CD14-positive monocyte (primary cell): Measurements from ENCODE around the gene PCDH7. TPM values are rescaled to one million over a fixed set of nuclear protein-coding genes. Genes with fewer than 3 reads are reported as not detected.

ENCODE experiments used
- DNase-seq, 3 donors: peaks; one replicate each; pipeline ENCODE4 v3.0.0-alpha.2; 2011 to 2022
- H2AFZ ChIP-seq: 2 replicates; pipeline ENCODE4 v1.6.0; 2012; ENCODE audit warnings: mild to moderate bottlenecking, low read depth, low read length, inconsistent platforms; ENCODE audit not compliant: insufficient read depth, poor library complexity, severe bottlenecking
- H3K27ac ChIP-seq, 2 donors: 1 replicate in 1 of 2; 2 replicates in 1 of 2; pipeline ENCODE4 v1.5.1; 2012 to 2013; ENCODE audit warnings: low read length in 2 of 2, control low read depth in 1 of 2, inconsistent platforms in 1 of 2, low read depth in 1 of 2, mild to moderate bottlenecking in 1 of 2
- H3K27me3 ChIP-seq, 2 donors: one replicate each; pipeline versions ENCODE4 v1.6.0 to v1.6.1; 2011 to 2013; ENCODE audit warnings: low read length in 2 of 2; ENCODE audit not compliant: control insufficient read depth in 2 of 2, insufficient read depth in 2 of 2
- H3K36me3 ChIP-seq, 2 donors: replicated peaks in 1 of 2; 1 replicate in 1 of 2; 2 replicates in 1 of 2; pipeline versions ENCODE4 v1.5.1 to v1.6.1; 2012 to 2013; ENCODE audit warnings: low read length in 2 of 2, control low read depth in 1 of 2, inconsistent platforms in 1 of 2, mild to moderate bottlenecking in 1 of 2; ENCODE audit not compliant: insufficient read depth in 2 of 2, control insufficient read depth in 1 of 2
- H3K4me1 ChIP-seq, 2 donors: 1 replicate in 1 of 2; 2 replicates in 1 of 2; pipeline versions ENCODE4 v1.5.1 to v1.6.1; 2012 to 2013; ENCODE audit warnings: low read length in 2 of 2, control low read depth in 1 of 2, inconsistent platforms in 1 of 2, mild to moderate bottlenecking in 1 of 2, moderate library complexity in 1 of 2; ENCODE audit not compliant: insufficient read depth in 2 of 2, control insufficient read depth in 1 of 2
- H3K4me2 ChIP-seq: replicated peaks from 2 replicates; pipeline ENCODE3; 2012; ENCODE audit warnings: low read length, moderate library complexity, mild to moderate bottlenecking; ENCODE audit not compliant: poor library complexity, severe bottlenecking; ENCODE audit errors: extremely low read depth
- H3K4me3 ChIP-seq, 3 experiments: fragments of 200-600 bp in 1 of 3; sonication (generic) in 1 of 3; replicated peaks in 1 of 3; 1 replicate in 2 of 3; 2 replicates in 1 of 3; pipeline ENCODE4 v1.5.1; 2011 to 2013; ENCODE audit warnings: low read length in 3 of 3, mild to moderate bottlenecking in 3 of 3, control low read depth in 2 of 3, low read depth in 2 of 3, inconsistent platforms in 1 of 3, moderate library complexity in 1 of 3
- H3K79me2 ChIP-seq: 2 replicates; pipeline ENCODE4 v1.6.0; 2012; ENCODE audit warnings: mild to moderate bottlenecking, control low read depth, inconsistent platforms, low read length, moderate library complexity; ENCODE audit not compliant: insufficient read depth
- H3K9ac ChIP-seq: 2 replicates; pipeline ENCODE4 v1.6.0; 2017; ENCODE audit warnings: low read length, mild to moderate bottlenecking; ENCODE audit not compliant: insufficient read depth, poor library complexity, severe bottlenecking
- H3K9me3 ChIP-seq, 2 donors: replicated peaks in 1 of 2; 1 replicate in 1 of 2; 2 replicates in 1 of 2; pipeline versions ENCODE4 v1.5.1 to v1.6.1; 2012 to 2013; ENCODE audit warnings: low read length in 2 of 2, control low read depth in 1 of 2; ENCODE audit not compliant: control insufficient read depth in 1 of 2, insufficient read depth in 1 of 2
- H4K20me1 ChIP-seq: 2 replicates; pipeline ENCODE4 v1.6.0; 2012; ENCODE audit warnings: mild to moderate bottlenecking, low read length, control low read depth, moderate library complexity; ENCODE audit not compliant: insufficient read depth
- H3K27ac Mint-ChIP-seq, 7 donors: one replicate each; pipeline ENCODE4 v1.8.0; 2020; ENCODE audit warnings: mild to moderate bottlenecking in 7 of 7, mixed read lengths in 7 of 7, moderate library complexity in 6 of 7, inconsistent platforms in 2 of 7
- H3K27me3 Mint-ChIP-seq, 3 donors: one replicate each; pipeline ENCODE4 v1.8.0; 2021 to 2022; ENCODE audit warnings: low read depth in 3 of 3, mild to moderate bottlenecking in 3 of 3, mixed read lengths in 3 of 3, moderate library complexity in 3 of 3, inconsistent platforms in 1 of 3
- H3K36me3 Mint-ChIP-seq, 2 donors: one replicate each; pipeline ENCODE4 v1.8.0; 2020; ENCODE audit warnings: mixed read lengths in 2 of 2, inconsistent platforms in 1 of 2, mild to moderate bottlenecking in 1 of 2
- H3K4me1 Mint-ChIP-seq: one replicate; pipeline ENCODE4 v1.8.0; 2020; ENCODE audit warnings: mild to moderate bottlenecking, mixed read lengths
- H3K4me3 Mint-ChIP-seq, 2 donors: one replicate each; pipeline ENCODE4 v1.8.0; 2020; ENCODE audit warnings: mild to moderate bottlenecking in 2 of 2, mixed read lengths in 2 of 2, moderate library complexity in 1 of 2
- H3K9me3 Mint-ChIP-seq, 7 donors: one replicate each; pipeline ENCODE4 v1.8.0; 2020 to 2022; ENCODE audit warnings: mixed read lengths in 7 of 7, mild to moderate bottlenecking in 6 of 7, moderate library complexity in 6 of 7, inconsistent platforms in 2 of 7
- CTCF ChIP-seq: fragments of 200-600 bp; IDR thresholded peaks from one replicate; pipeline ENCODE4 v1.8.0; 2022; ENCODE audit warnings: antibody characterized with exemption, mild to moderate bottlenecking
- WGBS: methylation state at CpG from one replicate; pipeline ENCODE4 v1.1.5; 2013; ENCODE audit warnings: missing lambda C conversion rate; ENCODE audit not compliant: insufficient coverage; 5-methylcytosine and 5-hydroxymethylcytosine counted together
- intact Hi-C, 2 donors: fragments of 100-400 bp; cut with micrococcal nuclease; formaldehyde crosslinking; loops; one replicate each; pipeline versions ENCODE4 v1.15.0 to v1.15.1; 2023
- polyA plus RNA-seq, 3 donors: library from polyadenylated mRNA; depleted of rRNA in 1 of 3; unstranded in 2 of 3; stranded (reverse) in 1 of 3; fragments of 300-500 nt in 2 of 3; fragments of >200 nt in 1 of 3; fragmentation: Illumina TruSeq in 2 of 3; gene quantifications; 1 replicate in 2 of 3; 2 replicates in 1 of 3; pipeline ENCODE4 v1.2.3, GENCODE V29; 2012 to 2021

Gene PCDH7
- polyA plus RNA-seq, 3 donors: not detected

GRCh38 chr4:30746735-30747134, 26.6 kb downstream of the PCDH7 start:
- no peak for TF ChIP-seq CTCF
- Histone ChIP-seq H3K4me2 (no peak overlapping the region), H3K9me3 (no peaks in the 10 kb centered on the region), H4K20me1 (no peaks in the 10 kb centered on the region), H3K79me2 (no peaks in the 10 kb centered on the region), H3K4me3 (no peak overlapping the region), H3K9ac (no peak overlapping the region), H3K27me3 (no peaks in the 10 kb centered on the region), H2AFZ (no peak overlapping the region), H3K36me3 (no peaks in the 10 kb centered on the region), H3K27ac (no peak overlapping the region), H3K4me1 (no peaks in the 10 kb centered on the region)
- no peak for DNase-seq
- Mint-ChIP-seq H3K4me1 (no peaks in the 10 kb centered on the region), H3K4me3 (no peak overlapping the region), H3K27ac (no peak overlapping the region), H3K36me3 (no peaks in the 10 kb centered on the region), H3K9me3 (peaks cover 0 to 1% (median 0%) of the 10 kb centered on the region in 7 donors), H3K27me3 (no peaks in the 10 kb centered on the region)
- intact Hi-C loops: no loop called here
- WGBS: no CpG with 5 or more reads among the region's 1 CpG

DNA sequence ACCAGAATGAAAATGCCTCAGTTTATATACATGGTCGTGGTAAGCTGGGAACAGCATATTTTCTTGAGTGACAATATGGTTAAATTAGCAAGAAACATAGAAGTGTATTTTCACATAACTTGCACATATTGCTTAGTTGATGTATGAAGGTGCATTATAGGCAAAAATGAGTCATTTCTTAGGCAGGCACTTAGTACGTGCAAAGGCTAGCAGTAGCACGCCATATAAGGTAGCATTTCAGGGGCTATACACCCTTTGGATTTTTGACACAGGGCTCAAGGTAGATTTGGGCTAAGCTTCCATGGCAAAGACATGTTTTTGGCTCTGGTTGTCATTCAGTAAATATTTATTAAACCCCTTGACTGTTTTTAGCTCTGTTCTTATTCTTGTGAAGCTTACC, 33.1 kb downstream of the PCDH7 start:
- H3K27me3 ChIP-seq: no peaks in the 10 kb centered on the region
- TF ChIP-seq CTCF: no peak
- Mint-ChIP-seq H3K27me3 (no peaks in the 10 kb centered on the region), H3K4me3 (no peak overlapping the region), H3K27ac (no peak overlapping the region), H3K9me3 (peaks cover 0 to 5% (median 0%) of the 10 kb centered on the region in 7 donors), H3K4me1 (no peaks in the 10 kb centered on the region), H3K36me3 (no peaks in the 10 kb centered on the region)
- intact Hi-C loops: no loop called here
- no peak overlapping the region for H2AFZ ChIP-seq
- no peak overlapping the region for H3K27ac ChIP-seq
- no peaks in the 10 kb centered on the region for H3K79me2 ChIP-seq
- no peak overlapping the region for H3K9ac ChIP-seq
- H4K20me1 ChIP-seq: no peaks in the 10 kb centered on the region
- WGBS: 82% methylated on average over 2 of the region's 3 CpGs
- no peak overlapping the region for H3K4me3 ChIP-seq
- H3K4me1 ChIP-seq: no peaks in the 10 kb centered on the region
- H3K4me2 ChIP-seq: no peak overlapping the region
- no peaks in the 10 kb centered on the region for H3K36me3 ChIP-seq
- H3K9me3 ChIP-seq: no peaks in the 10 kb centered on the region
- DNase-seq: no peak
